ENCODE data around the gene UVSSA.

UVSSA gene

DNA sequence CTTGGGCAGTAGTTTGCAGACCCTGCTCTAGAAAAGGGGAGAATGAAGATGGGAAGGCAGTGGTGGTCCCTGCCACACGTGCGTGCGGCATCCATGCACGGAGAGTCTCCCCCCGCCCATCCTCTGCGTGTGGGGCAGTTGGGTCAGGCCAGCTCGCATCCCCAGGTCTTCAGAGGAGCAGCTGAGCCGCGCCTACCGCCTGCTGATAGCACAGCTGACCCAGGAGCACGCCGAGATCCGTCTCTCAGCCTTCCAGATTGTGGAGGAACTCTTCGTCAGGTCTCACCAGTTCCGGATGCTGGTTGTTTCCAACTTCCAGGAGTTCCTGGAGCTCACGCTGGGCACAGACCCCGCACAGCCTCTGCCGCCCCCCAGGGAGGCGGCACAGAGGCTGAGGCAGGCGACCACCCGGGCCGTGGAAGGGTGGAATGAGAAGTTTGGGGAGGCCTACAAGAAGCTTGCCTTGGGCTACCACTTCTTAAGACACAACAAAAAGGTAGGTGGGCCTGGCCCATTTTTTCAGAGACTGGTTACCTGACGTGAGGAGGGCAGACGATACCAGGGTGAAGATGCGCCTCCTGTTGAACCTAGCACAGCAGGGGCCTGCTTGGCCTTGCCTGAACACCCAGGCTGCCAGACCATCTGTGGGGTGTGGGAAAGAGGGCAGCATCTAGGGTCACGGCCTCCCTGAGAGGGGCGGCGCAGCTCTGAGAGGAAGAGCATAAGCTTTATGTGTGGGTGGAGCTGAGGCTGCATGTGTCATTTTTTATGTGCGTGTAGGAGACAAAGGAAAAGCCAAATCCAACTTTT is 2.6 kb downstream of the UVSSA start:
- no peak for DNase-seq (ENCODE audit: low read depth in 2 of 2)

GRCh38 chr4:1350169-1350520 is 3.1 kb downstream of the UVSSA start:
- DNase-seq (ENCODE audit: low read depth in 2 of 2) = no peak

- DNase-seq (ENCODE audit: low read depth in 2 of 2) = peak; percentile 74 to 77
Measured at GRCh38 chr4:1351854-1352566, 5.0 kb downstream of the UVSSA start.

- DNase-seq (ENCODE audit: low read depth in 2 of 2) = no peak
Measured at GRCh38 chr4:1352567-1352900, 5.5 kb downstream of the UVSSA start.

GRCh38 chr4:1353186-1354055 is 6.4 kb downstream of the UVSSA start:
- no peak for DNase-seq (ENCODE audit: low read depth in 2 of 2)

DNA sequence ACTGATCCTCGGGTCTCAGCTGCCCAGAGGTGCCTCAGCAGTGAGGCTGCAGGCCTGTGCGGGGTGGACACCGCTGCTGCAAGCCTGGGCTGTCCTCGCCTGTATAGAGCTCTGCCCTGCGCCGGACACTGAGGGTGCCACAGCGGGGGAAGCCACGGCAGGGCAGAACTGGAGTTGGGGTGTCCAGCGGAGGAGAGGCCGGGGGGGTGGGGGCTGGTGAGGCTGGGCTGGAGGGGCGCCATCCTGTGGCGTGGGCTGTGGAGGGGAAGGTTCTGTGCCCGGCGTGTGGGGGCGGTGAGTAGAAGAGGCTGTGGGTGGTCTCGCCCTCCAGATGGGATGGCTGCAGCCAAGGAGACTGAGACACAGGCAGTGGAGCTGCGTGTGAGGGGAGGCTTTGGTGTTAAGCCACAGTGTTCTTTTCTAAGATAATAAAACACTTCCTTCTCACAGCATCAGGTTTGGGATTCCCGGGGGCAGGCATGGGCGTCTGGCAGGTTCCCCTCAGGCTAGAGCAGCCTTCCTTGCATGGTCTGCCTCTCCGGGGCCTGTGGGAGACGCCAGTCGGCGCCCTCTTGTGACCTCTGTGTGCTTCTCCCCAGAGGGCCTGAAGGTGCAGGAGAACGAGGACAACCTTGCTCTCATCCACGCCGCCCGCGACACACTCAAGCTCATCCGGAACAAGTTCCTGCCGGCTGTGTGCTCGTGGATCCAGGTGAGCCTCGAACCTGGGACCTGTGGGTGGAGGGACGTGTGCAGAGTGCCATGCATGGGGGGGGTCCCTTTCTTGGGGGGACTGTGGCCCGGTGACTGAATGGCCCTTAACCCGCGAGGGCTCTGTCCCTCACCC is 7.4 kb downstream of the UVSSA start:
- DNase-seq (ENCODE audit: low read depth in 2 of 2) = no peak

GRCh38 chr4:1354983-1355275 is 7.9 kb downstream of the UVSSA start:
- DNase-seq (ENCODE audit: low read depth in 2 of 2) = no peak

DNA sequence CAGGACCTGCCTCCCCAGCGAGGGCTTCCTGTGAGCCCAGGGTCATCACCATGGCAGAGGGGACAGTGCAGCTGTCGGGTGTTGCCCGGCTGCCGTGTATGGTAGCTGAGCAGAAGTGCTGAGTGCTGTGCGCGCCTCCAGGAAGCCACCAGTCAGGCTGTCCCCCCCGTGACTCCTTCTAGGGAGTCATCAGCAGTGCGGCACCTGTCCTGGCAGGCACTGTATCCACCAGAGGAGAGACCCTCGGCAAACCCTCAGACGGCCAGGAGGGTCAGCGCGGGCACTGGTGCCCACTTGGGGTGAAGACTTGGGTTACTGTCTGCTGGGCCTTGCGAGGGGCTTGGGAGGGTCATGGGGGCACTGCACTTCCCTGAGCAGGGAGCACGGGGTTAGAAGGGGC is 8.4 kb downstream of the UVSSA start:
- DNase-seq (ENCODE audit: low read depth in 2 of 2) = no peak

DNA sequence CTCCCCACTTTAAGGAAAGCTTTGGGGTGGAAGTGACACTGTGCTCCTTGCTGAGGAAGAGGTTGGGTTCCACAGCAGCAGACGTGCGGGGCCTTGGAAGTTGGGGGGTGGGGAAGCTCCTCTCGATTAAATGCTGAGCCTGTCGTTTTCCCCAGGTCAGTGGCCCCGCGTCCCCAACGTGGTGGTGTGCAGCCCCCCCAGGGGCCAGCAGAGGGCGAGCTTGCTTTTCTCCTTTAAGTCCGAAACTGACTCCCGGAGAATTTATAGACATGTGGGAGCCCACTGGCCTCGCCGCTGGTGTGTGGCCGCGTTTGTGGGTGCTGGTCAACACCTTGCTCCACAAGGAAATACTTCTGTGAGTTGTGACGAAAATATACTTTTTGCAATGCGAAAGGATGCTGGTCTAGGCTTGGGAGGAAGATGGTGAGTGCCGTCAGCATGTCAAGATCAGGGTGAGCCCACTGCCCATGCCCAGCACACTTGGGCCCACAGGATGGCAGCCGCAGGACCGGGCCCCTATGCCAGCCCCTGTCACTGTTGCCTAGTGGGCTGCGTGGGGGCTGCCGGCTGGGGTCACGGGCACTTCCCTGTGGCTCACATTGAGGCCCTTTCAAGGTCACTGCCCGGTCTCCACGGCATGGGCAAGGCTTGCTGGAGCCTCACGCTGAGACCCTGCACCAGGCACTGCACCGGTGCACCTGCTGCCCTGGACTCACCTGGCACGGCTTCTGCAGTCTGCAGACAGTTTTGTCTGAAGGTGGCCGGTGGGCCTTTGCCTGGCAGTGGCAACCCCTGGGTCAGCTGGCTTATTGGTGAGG is 9.4 kb downstream of the UVSSA start:
- no peak for DNase-seq (ENCODE audit: low read depth in 2 of 2)

- no peak for DNase-seq (ENCODE audit: low read depth in 2 of 2)
Measured at GRCh38 chr4:1357356-1358248, 10.6 kb downstream of the UVSSA start.

- no peak for DNase-seq (ENCODE audit: low read depth in 2 of 2)
Measured at GRCh38 chr4:1358421-1359143, 11.6 kb downstream of the UVSSA start.

- DNase-seq (ENCODE audit: low read depth in 2 of 2) = no peak
Measured at GRCh38 chr4:1359144-1359501, 12.1 kb downstream of the UVSSA start.

GRCh38 chr4:1359976-1360375 is 13.0 kb downstream of the UVSSA start:
- DNase-seq (ENCODE audit: low read depth in 2 of 2) = no peak

GRCh38 chr4:1360423-1361283 is 13.6 kb downstream of the UVSSA start:
- no peak for DNase-seq (ENCODE audit: low read depth in 2 of 2)

DNA sequence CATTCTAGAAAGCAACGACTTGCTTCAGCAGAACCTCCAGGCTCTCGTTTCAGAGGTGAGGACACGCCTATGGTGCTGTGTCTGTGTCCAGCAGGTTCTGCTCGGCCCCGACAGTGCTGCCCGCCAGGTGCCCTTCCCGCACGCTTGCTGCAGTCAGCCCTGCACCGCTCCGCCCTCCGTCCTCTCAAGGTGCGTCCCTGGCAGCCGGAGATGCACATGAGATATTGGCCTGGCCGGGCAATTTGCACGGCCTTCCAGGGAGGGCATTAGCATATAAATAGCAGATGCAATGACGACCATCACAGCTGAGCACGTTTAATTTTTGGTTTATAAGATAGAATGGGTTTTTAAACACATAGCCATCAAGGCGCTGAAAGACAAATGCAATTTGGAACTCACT is 14.4 kb downstream of the UVSSA start:
- DNase-seq (ENCODE audit: low read depth in 2 of 2) = no peak

GRCh38 chr4:1362046-1362445 is 15.0 kb downstream of the UVSSA start:
- no peak for DNase-seq (ENCODE audit: low read depth in 2 of 2)

- no peak for DNase-seq (ENCODE audit: low read depth in 2 of 2)
Measured at GRCh38 chr4:1362521-1362920, 15.5 kb downstream of the UVSSA start.

GRCh38 chr4:1363513-1363912 is 16.5 kb downstream of the UVSSA start:
- no peak for DNase-seq (ENCODE audit: low read depth in 2 of 2)
